Measurements from ENCODE around the gene C4BPA.

The C4BPA gene

DNA sequence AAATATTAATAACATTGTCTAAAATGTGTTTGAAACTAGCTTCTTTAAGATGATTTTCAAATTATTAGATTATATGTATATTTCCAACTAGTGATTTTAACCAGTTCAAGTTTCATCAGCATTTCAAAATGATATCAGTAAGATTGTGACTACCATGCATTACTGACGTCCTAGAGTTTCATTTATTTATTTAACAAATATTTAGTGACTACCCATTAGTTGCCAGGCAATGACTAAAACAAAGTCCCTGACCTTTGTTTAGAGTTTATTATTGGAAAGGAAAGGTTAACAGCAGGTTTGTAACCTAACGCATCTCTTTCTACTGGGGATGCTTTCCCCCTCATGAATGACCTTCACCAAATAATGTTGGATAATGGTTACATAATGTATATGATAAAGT is 22.9 kb upstream of the C4BPA start:
- Histone ChIP-seq H3K4me1 (ENCODE audit: low read length) (peaks cover 29% of the 10 kb centered on the region), H3K27me3 (ENCODE audit: low read depth, low read length) (no peaks in the 10 kb centered on the region), H3K4me2 (ENCODE audit: low read length) (no peak overlapping the region), H3K27ac (ENCODE audit: low read length) (no peak overlapping the region), H3K79me2 (ENCODE audit: low read length) (no peaks in the 10 kb centered on the region), H3K36me3 (replicated peaks; ENCODE audit: low read depth, low read length) (no peaks in the 10 kb centered on the region), H2AFZ (ENCODE audit: low read depth, low read length) (no peak overlapping the region), H3K4me3 (ENCODE audit: low read length) (no peak overlapping the region), H3K9ac (ENCODE audit: low read length) (no peak overlapping the region), H4K20me1 (ENCODE audit: insufficient read depth, low read length) (no peaks in the 10 kb centered on the region), H3K9me3 (ENCODE audit: insufficient read depth, low read length) (no peaks in the 10 kb centered on the region)
- no peak for TF ChIP-seq EZH2phosphoT487 (IDR thresholded peaks at IDR 0.05; ENCODE audit: low read depth)
- TF ChIP-seq, protein P1, sequence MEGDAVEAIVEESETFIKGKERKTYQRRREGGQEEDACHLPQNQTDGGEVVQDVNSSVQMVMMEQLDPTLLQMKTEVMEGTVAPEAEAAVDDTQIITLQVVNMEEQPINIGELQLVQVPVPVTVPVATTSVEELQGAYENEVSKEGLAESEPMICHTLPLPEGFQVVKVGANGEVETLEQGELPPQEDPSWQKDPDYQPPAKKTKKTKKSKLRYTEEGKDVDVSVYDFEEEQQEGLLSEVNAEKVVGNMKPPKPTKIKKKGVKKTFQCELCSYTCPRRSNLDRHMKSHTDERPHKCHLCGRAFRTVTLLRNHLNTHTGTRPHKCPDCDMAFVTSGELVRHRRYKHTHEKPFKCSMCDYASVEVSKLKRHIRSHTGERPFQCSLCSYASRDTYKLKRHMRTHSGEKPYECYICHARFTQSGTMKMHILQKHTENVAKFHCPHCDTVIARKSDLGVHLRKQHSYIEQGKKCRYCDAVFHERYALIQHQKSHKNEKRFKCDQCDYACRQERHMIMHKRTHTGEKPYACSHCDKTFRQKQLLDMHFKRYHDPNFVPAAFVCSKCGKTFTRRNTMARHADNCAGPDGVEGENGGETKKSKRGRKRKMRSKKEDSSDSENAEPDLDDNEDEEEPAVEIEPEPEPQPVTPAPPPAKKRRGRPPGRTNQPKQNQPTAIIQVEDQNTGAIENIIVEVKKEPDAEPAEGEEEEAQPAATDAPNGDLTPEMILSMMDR (IDR thresholded peaks at IDR 0.05; ENCODE audit: low read depth, low read length) = no peak

DNA sequence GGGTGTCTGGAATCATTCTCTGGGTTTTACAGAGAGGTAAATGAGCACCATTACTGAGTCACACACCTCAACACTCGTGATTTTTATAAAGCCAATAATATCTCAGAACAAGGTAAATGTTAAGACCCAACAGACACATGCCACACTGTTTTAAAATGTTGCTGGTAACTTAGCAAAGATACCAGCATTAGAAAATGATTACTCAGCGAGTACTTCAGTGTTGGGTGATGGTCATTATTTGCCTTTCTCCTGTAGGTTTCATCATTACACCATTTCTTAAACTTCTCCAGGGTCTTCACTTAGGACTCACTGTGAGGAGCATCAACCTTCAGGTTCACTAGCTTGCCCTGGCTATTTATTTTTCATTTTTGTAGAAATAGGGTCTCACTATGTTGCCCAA is 22.2 kb upstream of the C4BPA start:
- no peaks in the 10 kb centered on the region for H4K20me1 ChIP-seq (ENCODE audit: insufficient read depth, low read length)
- no peak for TF ChIP-seq EZH2phosphoT487 (IDR thresholded peaks at IDR 0.05; ENCODE audit: low read depth)
- TF ChIP-seq, protein P1 (IDR thresholded peaks at IDR 0.05; ENCODE audit: low read depth, low read length) = no peak
- H3K4me1 ChIP-seq (ENCODE audit: low read length) = peaks cover 29% of the 10 kb centered on the region

DNA sequence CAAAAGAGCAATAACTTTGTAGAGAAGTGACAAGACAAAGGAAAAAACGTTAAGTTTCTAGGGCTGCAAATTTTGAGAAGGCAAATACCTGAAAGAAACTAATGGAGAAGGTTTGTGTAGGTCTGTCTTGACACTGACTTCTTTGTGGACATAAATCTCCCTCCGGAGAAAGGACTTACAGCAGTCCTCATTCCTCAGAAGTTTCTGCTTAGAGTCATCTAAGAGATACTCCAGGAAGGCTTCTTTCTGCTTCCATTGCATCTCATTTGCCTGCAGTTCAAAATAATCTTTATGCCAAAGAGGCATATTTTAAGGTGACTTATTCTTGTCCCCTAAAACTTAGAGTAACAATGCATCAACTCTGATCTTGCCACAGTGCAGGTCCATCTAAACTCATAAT is 19.8 kb upstream of the C4BPA start:
- no peaks in the 10 kb centered on the region for H4K20me1 ChIP-seq (ENCODE audit: insufficient read depth, low read length)
- no peak overlapping the region for H3K9ac ChIP-seq (ENCODE audit: low read length)
- no peak overlapping the region for H3K27ac ChIP-seq (ENCODE audit: low read length)
- no peak overlapping the region for H3K4me3 ChIP-seq (ENCODE audit: low read length)
- no peak overlapping the region for H2AFZ ChIP-seq (ENCODE audit: low read depth, low read length)
- H3K27me3 ChIP-seq (ENCODE audit: low read depth, low read length) = no peaks in the 10 kb centered on the region
- TF ChIP-seq, protein P1 (IDR thresholded peaks at IDR 0.05; ENCODE audit: low read depth, low read length) = no peak
- no peak for TF ChIP-seq EZH2phosphoT487 (IDR thresholded peaks at IDR 0.05; ENCODE audit: low read depth)
- no peaks in the 10 kb centered on the region for H3K9me3 ChIP-seq (ENCODE audit: insufficient read depth, low read length)
- H3K4me2 ChIP-seq (ENCODE audit: low read length) = peak overlapping the region; percentile 34
- peaks cover 29% of the 10 kb centered on the region for H3K4me1 ChIP-seq (ENCODE audit: low read length)
- H3K79me2 ChIP-seq (ENCODE audit: low read length) = no peaks in the 10 kb centered on the region
- H3K36me3 ChIP-seq (replicated peaks; ENCODE audit: low read depth, low read length) = no peaks in the 10 kb centered on the region

More for the DNA sequence above, 22.2 kb upstream of the C4BPA start:
- no peak overlapping the region for H3K4me3 ChIP-seq (ENCODE audit: low read length)
- H3K27me3 ChIP-seq (ENCODE audit: low read depth, low read length) = no peaks in the 10 kb centered on the region
- H3K36me3 ChIP-seq (replicated peaks; ENCODE audit: low read depth, low read length) = no peaks in the 10 kb centered on the region
- H2AFZ ChIP-seq (ENCODE audit: low read depth, low read length) = no peak overlapping the region
- H3K4me2 ChIP-seq (ENCODE audit: low read length) = no peak overlapping the region
- H3K27ac ChIP-seq (ENCODE audit: low read length) = no peak overlapping the region
- H3K79me2 ChIP-seq (ENCODE audit: low read length) = no peaks in the 10 kb centered on the region
- H3K9me3 ChIP-seq (ENCODE audit: insufficient read depth, low read length) = no peaks in the 10 kb centered on the region
- H3K9ac ChIP-seq (ENCODE audit: low read length) = no peak overlapping the region

DNA sequence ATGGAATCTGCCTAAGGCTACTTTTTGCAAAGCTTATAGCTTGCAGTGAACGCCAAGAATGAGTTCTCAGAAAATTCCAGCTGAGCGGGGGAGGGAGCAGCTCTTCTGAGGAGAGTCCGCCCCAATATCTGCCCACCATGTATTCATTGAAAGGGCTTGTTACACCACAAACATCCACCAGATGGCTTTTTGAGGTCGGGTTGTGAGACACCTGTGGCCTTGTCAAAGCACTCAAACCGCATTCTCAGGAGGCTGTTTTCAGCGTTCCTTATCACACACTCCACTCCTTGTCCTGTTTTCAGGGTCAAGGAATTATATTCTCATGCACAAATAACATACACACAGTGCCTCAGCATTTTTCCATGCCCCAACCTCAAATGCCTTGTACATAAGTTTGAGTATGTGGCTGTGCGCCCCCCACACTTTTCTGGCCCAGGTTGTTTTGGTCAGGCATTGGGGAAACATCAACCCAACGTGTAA is 19.3 kb upstream of the C4BPA start:
- Histone ChIP-seq H2AFZ (ENCODE audit: low read depth, low read length) (no peak overlapping the region), H3K9me3 (ENCODE audit: insufficient read depth, low read length) (no peaks in the 10 kb centered on the region), H3K4me3 (ENCODE audit: low read length) (no peak overlapping the region), H3K9ac (ENCODE audit: low read length) (no peak overlapping the region), H3K36me3 (replicated peaks; ENCODE audit: low read depth, low read length) (no peaks in the 10 kb centered on the region), H3K4me1 (ENCODE audit: low read length) (peaks cover 29% of the 10 kb centered on the region), H4K20me1 (ENCODE audit: insufficient read depth, low read length) (no peaks in the 10 kb centered on the region), H3K27ac (ENCODE audit: low read length) (no peak overlapping the region), H3K4me2 (ENCODE audit: low read length) (peak overlapping the region; percentile 34), H3K27me3 (ENCODE audit: low read depth, low read length) (no peaks in the 10 kb centered on the region), H3K79me2 (ENCODE audit: low read length) (no peaks in the 10 kb centered on the region)
- TF ChIP-seq EZH2phosphoT487 (IDR thresholded peaks at IDR 0.05; ENCODE audit: low read depth) = no peak
- TF ChIP-seq, protein P1 (IDR thresholded peaks at IDR 0.05; ENCODE audit: low read depth, low read length) = peak; percentile 74
